Keratinocyte (primary cell): ENCODE measurements around the gene HECTD4.
"Not testable (repeated sequence)": the region's sequence is repeated elsewhere in the genome, so short reads cannot be mapped to it uniquely, and the experiment has no call there.

Source experiments
- CTCF ChIP-seq, 3 experiments: IDR thresholded peaks in 1 of 3; conservative IDR thresholded peaks in 1 of 3; optimal IDR thresholded peaks in 1 of 3; 2 replicates in 2 of 3; 3 replicates in 1 of 3; pipeline versions ENCODE3 to v1.5.1; 2011; ENCODE audit warnings: low read length in 3 of 3, mild to moderate bottlenecking in 3 of 3, moderate library complexity in 2 of 3, control low read depth in 1 of 3, inconsistent platforms in 1 of 3; ENCODE audit not compliant: insufficient read depth in 2 of 3; ENCODE audit errors: extremely low read depth in 1 of 3
- EZH2 ChIP-seq: IDR thresholded peaks from one replicate; pipeline ENCODE4 v1.6.1; 2012; ENCODE audit warnings: inconsistent platforms, mild to moderate bottlenecking, low read length, moderate library complexity

GRCh38 chr12:112244902-112245301, 137.3 kb downstream of the HECTD4 start:
- TF ChIP-seq CTCF (optimal IDR thresholded peaks at IDR 0.05 in 1 of 3, IDR thresholded peaks at IDR 0.05 in 1 of 3, conservative IDR thresholded peaks at IDR 0.05 in 1 of 3; ENCODE audit: extremely low read depth in 1 of 3, insufficient read depth in 2 of 3, low read length in 3 of 3); EZH2: not testable (repeated sequence)
